Endodermal cell (in vitro differentiated cells): ENCODE results near the gene ITIH1. TPM values are rescaled to one million over a fixed set of nuclear protein-coding genes. Genes with fewer than 3 reads are reported as not detected.

Source experiments
- DNase-seq: peaks from one replicate; pipeline ENCODE4 v3.0.0-alpha.2; 2017
- H3K27ac ChIP-seq: 2 replicates; pipeline ENCODE4 v1.5.1; 2013; ENCODE audit warnings: mild to moderate bottlenecking, low read depth, low read length, moderate library complexity
- H3K27me3 ChIP-seq: 2 replicates; pipeline ENCODE4 v1.6.1; 2013; ENCODE audit warnings: mild to moderate bottlenecking, low read length, moderate library complexity; ENCODE audit not compliant: insufficient read depth, control insufficient read depth, poor library complexity, severe bottlenecking
- H3K36me3 ChIP-seq: 2 replicates; pipeline ENCODE4 v1.7.0; 2013; ENCODE audit warnings: mild to moderate bottlenecking, low read length, moderate library complexity; ENCODE audit not compliant: control insufficient read depth, insufficient read depth
- H3K4me1 ChIP-seq: one replicate; pipeline ENCODE4 v1.7.0; 2013; ENCODE audit warnings: low read length; ENCODE audit not compliant: control insufficient read depth, insufficient read depth
- H3K4me3 ChIP-seq: 2 replicates; pipeline ENCODE4 v1.5.1; 2013; ENCODE audit warnings: mild to moderate bottlenecking, low read length, moderate library complexity
- H3K9ac ChIP-seq: 2 replicates; pipeline ENCODE4 v1.6.1; 2013; ENCODE audit warnings: mild to moderate bottlenecking, low read length, moderate library complexity; ENCODE audit not compliant: poor library complexity, severe bottlenecking; ENCODE audit errors: extremely low read depth
- H3K9me3 ChIP-seq: 2 replicates; pipeline ENCODE4 v1.6.1; 2013; ENCODE audit warnings: mild to moderate bottlenecking, low read length, moderate library complexity; ENCODE audit not compliant: control insufficient read depth
- H3K27ac Mint-ChIP-seq: 2 replicates; pipeline ENCODE4 v1.8.0; 2020; ENCODE audit warnings: mixed read lengths
- H3K27me3 Mint-ChIP-seq: 2 replicates; pipeline ENCODE4 v1.8.0; 2021; ENCODE audit warnings: mild to moderate bottlenecking, mixed read lengths; ENCODE audit not compliant: insufficient read depth
- H3K36me3 Mint-ChIP-seq: 2 replicates; pipeline ENCODE4 v1.8.0; 2020; ENCODE audit warnings: low read depth, mixed read lengths
- H3K4me1 Mint-ChIP-seq: 2 replicates; pipeline ENCODE4 v1.8.0; 2020; ENCODE audit warnings: mixed read lengths
- H3K4me3 Mint-ChIP-seq: 2 replicates; pipeline ENCODE4 v1.8.0; 2020; ENCODE audit warnings: mild to moderate bottlenecking, moderate library complexity, mixed read lengths
- H3K9me3 Mint-ChIP-seq: 2 replicates; pipeline ENCODE4 v1.8.0; 2020; ENCODE audit warnings: mild to moderate bottlenecking, mixed read lengths
- WGBS, 2 experiments: methylation state at CpG; one replicate each; pipeline versions ENCODE4 v1.1.5 to v1.1.7; 2013; ENCODE audit warnings: missing lambda C conversion rate in 2 of 2, mixed read lengths in 1 of 2; ENCODE audit not compliant: insufficient coverage in 1 of 2, insufficient read length in 1 of 2; 5-methylcytosine and 5-hydroxymethylcytosine counted together
- total RNA-seq, 2 donors: library from RNA; stranded (reverse); fragmentation: NEBNext Ultra II Directional in 1 of 2; extraction: Animal tissue kit (Norgen Biotek cat#: 25700) in 1 of 2; gene quantifications; 2 replicates in 1 of 2; 3 replicates in 1 of 2; pipeline ENCODE4 v1.2.1, GENCODE V29; 2021
- TF ChIP-seq, protein P1 (sequence below): fragments of 200-600 bp; sonication (generic); conservative IDR thresholded peaks from 2 replicates; pipeline ENCODE4 v1.5.0; 2021; ENCODE audit warnings: antibody characterized with exemption, mild to moderate bottlenecking

The ITIH1 gene
- total RNA-seq, 2 donors from 2014 or later, result not detected

DNA sequence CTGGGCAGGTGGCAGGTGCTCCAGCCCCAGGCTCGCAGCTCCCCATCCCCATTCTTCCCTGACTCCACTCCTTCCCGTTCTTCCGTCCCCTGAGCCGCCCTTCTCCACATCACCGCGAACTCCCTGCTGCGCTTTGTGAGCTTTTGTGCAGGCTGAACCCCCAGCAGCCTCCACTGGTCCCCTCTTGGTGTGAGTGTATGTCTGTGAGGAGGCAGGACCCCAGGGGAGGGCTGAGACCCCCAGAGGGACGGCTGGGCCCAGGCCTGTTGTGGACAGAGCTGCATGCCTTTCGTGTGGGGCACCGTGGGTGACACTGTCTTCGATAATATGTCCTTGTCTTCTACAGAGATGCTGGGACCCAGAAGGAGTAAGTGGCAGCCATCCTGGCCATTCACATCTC is 9.8 kb downstream of the ITIH1 start:
- no peaks in the 10 kb centered on the region for H3K9me3 Mint-ChIP-seq
- Histone ChIP-seq H3K27ac (no peak overlapping the region), H3K4me1 (no peaks in the 10 kb centered on the region), H3K9ac (no peak overlapping the region), H3K36me3 (no peaks in the 10 kb centered on the region), H3K27me3 (peaks cover under 1% of the 10 kb centered on the region), H3K4me3 (no peak overlapping the region), H3K9me3 (no peaks in the 10 kb centered on the region)
- H3K4me1 Mint-ChIP-seq, result no peaks in the 10 kb centered on the region
- TF ChIP-seq, protein P1, sequence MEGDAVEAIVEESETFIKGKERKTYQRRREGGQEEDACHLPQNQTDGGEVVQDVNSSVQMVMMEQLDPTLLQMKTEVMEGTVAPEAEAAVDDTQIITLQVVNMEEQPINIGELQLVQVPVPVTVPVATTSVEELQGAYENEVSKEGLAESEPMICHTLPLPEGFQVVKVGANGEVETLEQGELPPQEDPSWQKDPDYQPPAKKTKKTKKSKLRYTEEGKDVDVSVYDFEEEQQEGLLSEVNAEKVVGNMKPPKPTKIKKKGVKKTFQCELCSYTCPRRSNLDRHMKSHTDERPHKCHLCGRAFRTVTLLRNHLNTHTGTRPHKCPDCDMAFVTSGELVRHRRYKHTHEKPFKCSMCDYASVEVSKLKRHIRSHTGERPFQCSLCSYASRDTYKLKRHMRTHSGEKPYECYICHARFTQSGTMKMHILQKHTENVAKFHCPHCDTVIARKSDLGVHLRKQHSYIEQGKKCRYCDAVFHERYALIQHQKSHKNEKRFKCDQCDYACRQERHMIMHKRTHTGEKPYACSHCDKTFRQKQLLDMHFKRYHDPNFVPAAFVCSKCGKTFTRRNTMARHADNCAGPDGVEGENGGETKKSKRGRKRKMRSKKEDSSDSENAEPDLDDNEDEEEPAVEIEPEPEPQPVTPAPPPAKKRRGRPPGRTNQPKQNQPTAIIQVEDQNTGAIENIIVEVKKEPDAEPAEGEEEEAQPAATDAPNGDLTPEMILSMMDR, result no peak
- 89 to 95% methylated on average over 7 to 11 of the region's 11 CpGs for WGBS, 2 experiments
- DNase-seq, result no peak
- H3K36me3 Mint-ChIP-seq, result no peaks in the 10 kb centered on the region
- H3K27ac Mint-ChIP-seq, result no peak overlapping the region
- H3K27me3 Mint-ChIP-seq, result peaks cover 3% of the 10 kb centered on the region
- no peak overlapping the region for H3K4me3 Mint-ChIP-seq

DNA sequence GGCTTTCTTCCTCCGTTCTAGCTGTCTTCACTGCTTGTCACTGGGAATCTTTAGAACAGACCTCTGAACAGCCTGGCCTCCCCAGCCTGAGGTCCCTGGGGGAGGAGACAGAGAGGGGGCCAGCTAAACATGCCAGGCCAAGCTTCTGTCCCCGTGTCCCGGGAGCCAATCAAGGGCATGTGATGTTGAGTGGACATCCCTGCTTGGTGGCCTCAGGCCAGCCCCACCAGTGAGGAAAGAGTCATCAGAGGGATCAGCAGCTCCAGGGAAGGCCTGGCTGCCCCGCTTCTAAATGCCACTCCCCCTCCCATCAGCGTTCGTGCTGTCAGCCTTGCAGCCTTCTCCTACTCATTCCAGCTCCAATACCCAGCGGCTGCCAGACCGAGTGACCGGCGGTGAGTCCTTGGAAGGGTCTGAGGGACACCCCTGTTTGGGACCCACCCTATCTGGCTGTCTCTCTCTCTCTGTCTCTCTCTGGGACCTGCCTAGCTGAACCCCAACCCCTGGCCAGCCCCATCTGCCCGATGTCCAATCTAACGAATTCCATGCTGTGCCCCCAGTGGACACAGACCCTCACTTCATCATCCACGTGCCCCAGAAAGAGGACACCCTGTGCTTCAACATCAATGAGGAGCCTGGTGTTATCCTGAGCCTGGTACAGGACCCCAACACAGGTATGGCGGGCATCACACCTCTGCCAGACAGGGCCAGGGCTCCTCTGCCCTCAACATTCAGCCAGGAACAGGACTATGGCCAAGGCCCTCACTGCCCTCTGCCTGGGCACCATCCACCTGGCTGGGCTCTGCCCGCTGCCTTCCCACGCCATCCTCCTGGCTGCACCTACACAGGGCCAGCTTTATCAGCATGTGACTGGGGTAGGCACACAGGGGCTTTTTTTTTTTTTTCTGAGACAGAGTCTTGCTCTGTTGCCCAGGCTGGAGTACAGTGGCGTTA is 10.6 kb downstream of the ITIH1 start:
- Histone ChIP-seq H3K9ac (no peak overlapping the region), H3K27ac (no peak overlapping the region), H3K4me3 (no peak overlapping the region), H3K36me3 (no peaks in the 10 kb centered on the region), H3K9me3 (no peaks in the 10 kb centered on the region), H3K4me1 (no peaks in the 10 kb centered on the region), H3K27me3 (no peaks in the 10 kb centered on the region)
- no peaks in the 10 kb centered on the region for H3K4me1 Mint-ChIP-seq
- H3K9me3 Mint-ChIP-seq, result no peaks in the 10 kb centered on the region
- peaks cover under 1% of the 10 kb centered on the region for H3K27me3 Mint-ChIP-seq
- H3K4me3 Mint-ChIP-seq, result no peak overlapping the region
- 85 to 96% methylated on average over 10 to 17 of the region's 17 CpGs for WGBS, 2 experiments
- no peak overlapping the region for H3K27ac Mint-ChIP-seq
- H3K36me3 Mint-ChIP-seq, result no peaks in the 10 kb centered on the region
- DNase-seq, result no peak
- TF ChIP-seq, protein P1, result peak; percentile 23

DNA sequence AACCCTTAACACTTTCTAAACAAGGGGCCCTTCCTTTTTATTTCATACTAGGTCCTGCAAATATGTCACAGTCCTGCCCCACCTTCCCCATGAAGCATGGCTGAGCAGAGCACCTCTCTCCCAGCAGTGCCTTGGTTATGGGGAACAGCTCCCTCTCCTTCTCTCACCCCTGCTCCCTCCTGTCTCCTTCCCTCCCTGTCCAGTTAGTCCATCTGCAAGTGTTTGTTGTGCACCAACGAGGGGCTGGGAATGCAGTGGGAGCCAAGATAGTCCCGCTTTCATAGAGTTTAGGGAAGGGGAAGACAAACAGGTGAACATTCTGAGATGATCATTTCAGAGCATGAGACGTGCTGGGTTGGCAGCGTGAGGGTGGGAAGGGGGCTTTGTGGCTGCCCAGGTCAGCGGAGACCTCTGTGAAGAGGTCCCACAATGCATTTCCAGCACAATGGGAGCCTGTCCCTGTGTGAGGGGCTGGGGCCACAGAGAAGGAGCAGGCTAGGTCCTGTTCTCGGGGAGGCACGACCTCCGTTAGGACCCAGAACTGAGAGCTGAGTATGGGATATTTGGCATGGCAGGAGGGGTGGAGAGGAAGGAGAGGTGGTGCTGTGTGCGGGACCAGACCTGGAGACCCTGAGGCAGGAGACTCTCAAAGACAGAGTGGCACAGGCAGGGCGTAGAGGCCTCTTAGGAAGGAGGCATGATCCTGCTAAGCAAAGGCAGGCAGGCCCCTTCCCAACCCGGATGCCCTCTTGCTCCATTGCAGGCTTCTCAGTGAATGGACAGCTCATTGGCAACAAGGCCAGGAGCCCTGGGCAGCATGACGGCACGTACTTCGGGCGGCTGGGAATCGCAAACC is 11.7 kb downstream of the ITIH1 start:
- H3K4me3 ChIP-seq, result no peak overlapping the region
- WGBS, 2 experiments, result 90% methylated on average over 15 to 16 of the region's 16 CpGs
- TF ChIP-seq, protein P1, result no peak

More for the DNA sequence above, 11.7 kb downstream of the ITIH1 start:
- Mint-ChIP-seq H3K9me3 (no peaks in the 10 kb centered on the region), H3K36me3 (no peaks in the 10 kb centered on the region), H3K27me3 (no peaks in the 10 kb centered on the region), H3K4me3 (no peak overlapping the region), H3K4me1 (no peaks in the 10 kb centered on the region), H3K27ac (no peak overlapping the region)
- no peaks in the 10 kb centered on the region for H3K9me3 ChIP-seq
- H3K27me3 ChIP-seq, result no peaks in the 10 kb centered on the region
- H3K4me1 ChIP-seq, result no peaks in the 10 kb centered on the region
- no peak overlapping the region for H3K9ac ChIP-seq
- H3K27ac ChIP-seq, result no peak overlapping the region
- no peak for DNase-seq
- H3K36me3 ChIP-seq, result no peaks in the 10 kb centered on the region
